ENCODE measurements around the gene FAM111A.
"Not testable (repeated sequence)": the region's sequence is repeated elsewhere in the genome, so short reads cannot be mapped to it uniquely, and the experiment has no call there.

Gene FAM111A, protein sequence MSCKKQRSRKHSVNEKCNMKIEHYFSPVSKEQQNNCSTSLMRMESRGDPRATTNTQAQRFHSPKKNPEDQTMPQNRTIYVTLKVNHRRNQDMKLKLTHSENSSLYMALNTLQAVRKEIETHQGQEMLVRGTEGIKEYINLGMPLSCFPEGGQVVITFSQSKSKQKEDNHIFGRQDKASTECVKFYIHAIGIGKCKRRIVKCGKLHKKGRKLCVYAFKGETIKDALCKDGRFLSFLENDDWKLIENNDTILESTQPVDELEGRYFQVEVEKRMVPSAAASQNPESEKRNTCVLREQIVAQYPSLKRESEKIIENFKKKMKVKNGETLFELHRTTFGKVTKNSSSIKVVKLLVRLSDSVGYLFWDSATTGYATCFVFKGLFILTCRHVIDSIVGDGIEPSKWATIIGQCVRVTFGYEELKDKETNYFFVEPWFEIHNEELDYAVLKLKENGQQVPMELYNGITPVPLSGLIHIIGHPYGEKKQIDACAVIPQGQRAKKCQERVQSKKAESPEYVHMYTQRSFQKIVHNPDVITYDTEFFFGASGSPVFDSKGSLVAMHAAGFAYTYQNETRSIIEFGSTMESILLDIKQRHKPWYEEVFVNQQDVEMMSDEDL

DNA sequence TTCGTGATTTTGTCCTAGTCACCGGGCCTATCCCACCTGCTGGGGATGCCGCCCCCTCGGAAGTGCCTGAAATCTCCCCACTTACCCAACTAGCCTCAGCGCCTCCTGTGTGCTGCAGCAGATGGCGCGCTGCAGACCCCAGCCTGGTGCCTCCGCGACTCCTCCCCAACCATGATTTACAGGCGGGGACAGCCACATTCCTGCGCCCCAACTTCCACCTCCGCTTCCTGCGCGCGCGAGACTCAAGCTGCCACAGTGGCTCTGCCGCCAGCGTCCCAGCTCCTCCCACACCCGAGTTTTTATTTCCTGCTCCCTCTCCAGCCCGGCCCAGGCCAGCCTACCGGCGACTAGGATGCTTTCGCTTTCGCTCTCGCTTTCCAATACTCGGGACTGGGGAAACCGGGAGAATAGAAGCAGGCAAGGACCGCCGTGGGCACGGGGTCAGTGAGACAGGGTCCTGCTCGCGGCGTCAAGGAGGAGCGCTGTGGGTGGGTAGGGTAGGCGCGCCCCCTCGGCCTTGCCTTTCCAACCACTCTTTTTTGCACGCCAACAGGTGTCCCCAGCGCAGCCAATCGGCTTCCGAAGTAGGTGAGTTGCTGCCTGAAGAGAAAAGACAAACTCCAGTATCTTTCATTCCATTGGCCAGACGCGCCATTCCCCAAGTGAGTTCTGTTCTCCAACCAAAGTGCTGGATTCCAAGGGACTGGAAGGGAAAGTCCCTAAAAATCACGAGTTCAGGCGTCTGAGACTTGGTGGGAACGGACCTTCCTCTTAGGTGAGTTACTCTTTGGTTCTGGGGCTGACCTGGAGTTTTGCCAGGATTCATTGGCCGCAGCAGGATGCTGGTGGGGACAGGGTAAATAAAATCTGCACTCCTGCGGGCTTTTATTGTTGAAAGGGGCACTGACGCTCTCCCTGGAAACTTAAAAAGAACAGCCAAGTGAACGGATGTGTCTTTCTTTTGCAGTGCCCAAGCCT lies at the start of gene FAM111A:
TSS of gene FAM111A (plus strand) at position 327 of the 978 bp plus-strand sequence. CDS start 6,017 bp downstream, outside the sequence.
- DNase-seq = peak; percentile 92

DNA sequence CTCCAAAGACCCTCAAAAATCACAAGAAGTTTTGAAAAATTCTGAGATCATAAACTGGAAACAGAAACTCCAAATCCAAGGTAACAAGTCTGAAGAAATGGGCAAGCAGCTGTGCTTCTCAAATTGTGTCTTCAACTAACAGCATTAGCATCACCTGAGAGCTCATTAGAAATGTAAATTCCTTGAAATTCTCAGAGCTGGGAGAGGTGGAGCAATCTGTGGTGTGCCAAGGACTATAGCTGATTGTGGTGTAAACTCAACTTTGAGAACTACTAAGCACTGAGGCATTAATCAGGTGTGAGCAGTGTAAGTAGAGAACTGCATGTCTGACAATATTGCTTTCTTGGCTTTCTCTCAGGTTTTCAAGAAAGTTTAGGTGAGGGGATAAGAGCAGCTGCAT lies 49.1 kb upstream of the FAM111A start:
- DNase-seq = not testable (repeated sequence)

DNA sequence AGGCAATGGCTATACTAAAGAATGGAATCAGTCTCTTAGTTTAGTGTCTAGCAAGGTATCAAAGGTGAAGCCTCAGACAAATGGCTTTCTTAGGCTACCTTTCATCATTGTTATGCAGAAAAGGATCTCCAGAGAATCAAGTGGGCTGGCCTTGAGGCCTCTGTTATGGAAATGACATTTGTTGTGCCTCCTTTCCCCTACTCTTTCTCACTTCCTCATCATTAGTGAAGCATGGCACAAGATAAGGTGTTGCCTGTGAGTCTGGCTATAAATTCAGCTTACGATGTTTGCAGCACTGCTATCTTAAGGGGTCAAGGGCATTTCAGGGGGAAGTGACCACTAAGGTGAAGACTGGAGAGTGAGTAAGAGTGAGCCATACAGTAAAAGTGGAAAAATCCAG lies 47.4 kb upstream of the FAM111A start:
- not testable (repeated sequence) for DNase-seq

DNA sequence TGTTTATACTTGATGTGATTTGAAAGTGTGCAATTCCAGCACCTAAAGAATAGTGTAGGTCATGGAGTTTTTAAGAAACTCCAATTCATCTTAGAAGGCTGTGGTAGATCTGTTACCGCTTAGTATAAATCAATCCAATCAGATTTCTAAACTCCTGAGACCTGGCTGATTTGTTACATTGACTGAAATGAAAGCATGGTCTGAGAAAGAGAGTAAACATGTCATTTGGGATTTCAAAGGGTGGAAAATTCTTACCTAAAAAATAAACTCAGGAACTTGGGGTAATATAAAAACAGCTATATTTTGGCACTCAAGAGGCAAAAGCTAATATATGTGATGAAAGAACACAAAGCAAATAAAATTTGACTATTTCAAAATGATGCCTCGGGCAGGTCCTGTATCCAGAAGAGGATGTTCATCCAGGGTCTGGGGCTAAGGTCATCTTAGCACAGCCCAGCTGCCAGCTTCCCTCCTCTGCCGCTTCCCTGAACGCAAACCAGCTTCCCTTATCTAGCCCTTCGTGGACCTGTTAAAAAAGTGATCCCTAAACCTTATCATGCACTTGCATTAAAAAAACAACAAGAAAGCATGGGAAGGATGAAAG lies 46.6 kb upstream of the FAM111A start:
- DNase-seq = not testable (repeated sequence)

DNA sequence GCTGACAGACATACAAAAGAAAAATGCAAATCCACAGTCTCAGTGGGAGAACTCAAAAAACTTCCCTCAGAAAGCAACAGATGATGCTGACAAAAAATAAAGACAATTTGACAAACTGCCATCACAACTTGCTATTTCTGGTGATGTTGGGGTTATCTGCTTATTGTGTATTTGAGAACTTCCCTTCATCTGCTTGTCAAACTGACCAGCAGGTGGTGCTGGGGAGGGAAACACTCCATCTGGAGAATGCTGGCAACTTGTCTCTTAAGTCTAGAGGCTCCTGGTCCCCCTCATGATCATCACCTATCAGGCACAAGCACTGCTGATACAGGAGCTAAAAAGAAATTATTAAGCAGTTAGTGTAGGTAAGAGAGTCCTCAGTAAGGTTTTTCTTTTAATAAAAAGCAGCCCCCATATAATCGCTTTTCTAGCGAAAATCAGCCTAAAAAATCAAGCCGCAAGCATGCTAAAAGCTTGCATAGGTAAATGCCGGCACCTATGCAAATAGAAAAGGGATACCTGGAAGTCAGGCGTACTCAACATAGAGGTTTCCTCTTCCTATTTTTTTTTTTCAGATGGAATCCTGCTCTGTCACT lies 45.4 kb upstream of the FAM111A start:
- peak; percentile 78 for DNase-seq

DNA sequence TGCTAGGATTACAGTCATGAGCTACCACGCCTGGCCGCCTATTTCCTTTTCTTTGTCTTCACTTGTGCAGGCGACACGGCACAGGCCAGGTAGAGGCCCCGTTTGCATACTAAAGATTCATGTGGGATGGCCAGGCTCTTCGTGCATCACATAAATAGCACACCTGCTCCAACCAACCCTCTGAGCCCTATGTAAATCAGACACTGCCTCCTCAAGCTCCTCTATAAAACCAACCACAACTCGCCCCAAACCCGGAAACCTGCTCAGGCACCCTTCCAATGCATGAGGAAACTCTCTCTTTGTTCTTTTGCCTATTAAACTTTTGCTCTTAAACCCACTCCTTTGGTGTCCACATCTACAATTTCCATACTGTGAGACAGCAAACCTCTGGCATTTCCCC lies 44.7 kb upstream of the FAM111A start:
- not testable (repeated sequence) for DNase-seq

DNA sequence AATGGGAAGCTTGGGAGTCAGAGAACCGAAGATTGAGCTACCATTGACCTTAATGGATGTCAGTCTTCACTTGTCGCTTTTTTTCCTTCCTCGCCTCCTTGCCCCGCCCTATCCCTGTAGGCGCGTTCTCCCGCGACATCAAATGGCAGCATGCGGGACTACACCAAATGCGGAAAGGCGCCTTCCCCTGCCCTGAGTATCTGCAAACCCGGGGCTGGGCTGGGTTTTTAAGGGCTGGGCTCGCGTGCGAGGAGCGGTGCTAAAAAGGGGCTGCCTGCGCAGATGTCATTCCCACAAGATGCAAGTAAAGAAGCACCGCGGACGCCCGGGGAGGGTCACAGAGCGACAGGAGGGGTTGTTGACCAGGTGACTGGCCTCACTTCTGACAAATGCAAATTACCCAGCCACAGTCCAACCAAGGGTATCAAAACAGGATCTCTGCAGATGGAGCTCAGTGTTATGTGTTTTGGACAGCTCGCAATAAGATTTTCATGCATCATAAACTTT lies 40.3 kb upstream of the FAM111A start:
- DNase-seq = peak; percentile 61

DNA sequence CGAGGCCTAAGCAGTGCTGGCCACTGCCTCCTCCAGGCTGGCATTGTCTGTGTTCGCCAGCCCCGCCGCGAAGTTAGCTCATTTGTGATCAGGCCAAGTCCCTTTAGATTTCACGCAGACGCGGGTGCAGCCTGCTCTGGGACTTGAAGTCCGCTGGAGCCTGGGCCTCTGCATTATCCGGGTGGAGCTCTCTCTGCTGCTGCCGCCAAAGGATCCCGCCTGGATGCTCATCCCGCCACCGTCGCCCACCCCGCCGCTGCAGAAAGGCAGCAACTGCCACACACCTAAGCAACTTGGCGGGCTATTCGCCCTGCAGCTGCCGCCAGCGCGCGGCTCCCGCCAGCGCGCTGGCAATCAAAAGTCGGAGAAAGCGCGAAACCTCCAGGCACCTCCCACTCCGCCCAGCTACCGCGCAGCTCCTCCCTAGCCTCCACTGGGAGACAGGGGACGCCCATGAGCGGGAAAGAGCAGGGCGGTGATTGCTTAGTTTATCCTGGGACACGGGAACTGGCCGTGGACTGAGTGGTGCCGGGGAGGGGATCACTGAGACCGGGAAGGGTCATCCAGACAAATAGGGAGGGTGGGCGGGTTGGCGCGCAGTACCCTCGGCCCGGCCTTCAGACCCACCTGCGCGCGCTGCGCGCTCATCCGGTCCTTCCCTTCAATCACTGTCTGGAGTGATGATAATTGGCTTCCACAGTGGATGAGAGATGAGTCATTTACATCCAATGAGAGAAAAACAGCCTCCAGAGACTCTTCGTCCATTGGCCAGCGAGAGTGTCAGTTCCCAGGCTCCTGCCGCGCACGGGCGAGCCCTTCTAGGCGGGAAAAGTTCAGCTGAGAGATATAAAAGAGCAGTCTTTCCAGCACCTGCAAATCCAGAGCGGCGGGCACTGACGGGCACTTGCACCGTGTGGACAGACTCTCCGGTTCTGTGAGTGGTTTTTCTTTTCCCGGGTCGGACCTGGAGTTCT lies 36.0 kb upstream of the FAM111A start, which contains the start of gene FAM111B:
TSS of gene FAM111B (plus strand) at position 875 of the 974 bp plus-strand sequence. CDS start 2,389 bp downstream, outside the sequence.
- DNase-seq = peak; percentile 64

DNA sequence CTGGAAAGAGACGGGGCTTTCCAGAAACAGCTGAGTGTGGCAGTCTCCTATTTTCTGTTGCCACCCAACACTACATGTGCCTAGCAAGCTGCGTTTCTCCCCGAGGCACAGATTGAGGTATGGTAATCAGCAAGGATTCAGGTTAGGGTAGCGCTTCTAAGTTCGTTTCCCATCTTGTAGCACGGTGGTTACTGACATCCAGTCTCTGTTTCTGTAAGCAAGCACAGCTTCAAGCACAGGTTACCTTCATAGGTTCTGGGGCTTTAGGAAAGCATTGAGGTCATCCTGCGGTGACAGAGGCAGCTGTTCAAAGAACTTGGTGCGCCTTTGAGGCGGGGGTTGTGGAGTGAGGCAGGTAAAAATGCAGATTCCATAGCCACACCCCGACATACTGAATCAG lies 34.9 kb upstream of the FAM111A start:
- DNase-seq = not testable (repeated sequence)

DNA sequence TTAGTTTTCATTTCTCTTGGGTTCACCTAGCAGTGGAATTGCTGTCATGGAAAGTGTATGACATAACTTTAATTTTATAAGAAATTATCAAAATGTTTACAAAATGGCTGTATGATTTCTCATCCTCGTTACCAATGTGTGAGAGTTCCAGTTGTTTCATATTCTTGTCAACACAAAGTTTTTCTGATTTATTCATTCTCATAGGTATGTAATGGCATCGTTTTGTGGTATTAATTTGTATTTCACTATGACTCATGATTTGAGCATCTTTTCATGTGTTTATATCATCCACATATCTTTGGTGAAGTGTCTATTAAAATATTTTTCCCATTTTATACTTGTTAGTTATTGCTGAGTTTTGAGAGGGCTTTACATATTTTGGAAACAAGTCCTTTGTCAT lies 30.2 kb upstream of the FAM111A start:
- no peak for DNase-seq

DNA sequence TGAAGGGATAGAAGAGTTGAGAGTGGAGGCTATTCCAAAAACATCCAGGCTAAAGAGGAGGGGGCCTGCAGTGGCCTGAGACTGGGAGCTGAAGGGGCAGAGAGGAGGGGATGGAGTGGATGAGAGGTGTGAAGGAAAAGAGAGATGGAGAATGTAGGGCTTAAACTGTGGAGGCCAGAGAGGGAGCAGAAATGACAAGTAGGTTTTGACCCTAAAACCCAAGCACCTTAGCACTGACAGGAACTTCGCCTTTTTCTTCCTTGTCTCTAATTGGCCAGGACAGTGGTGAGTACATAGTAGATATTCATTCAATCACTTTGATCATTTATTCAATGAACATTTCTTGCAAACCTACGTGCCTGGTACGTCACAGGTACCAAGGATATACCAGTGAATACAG lies 28.3 kb upstream of the FAM111A start:
- DNase-seq = no peak

DNA sequence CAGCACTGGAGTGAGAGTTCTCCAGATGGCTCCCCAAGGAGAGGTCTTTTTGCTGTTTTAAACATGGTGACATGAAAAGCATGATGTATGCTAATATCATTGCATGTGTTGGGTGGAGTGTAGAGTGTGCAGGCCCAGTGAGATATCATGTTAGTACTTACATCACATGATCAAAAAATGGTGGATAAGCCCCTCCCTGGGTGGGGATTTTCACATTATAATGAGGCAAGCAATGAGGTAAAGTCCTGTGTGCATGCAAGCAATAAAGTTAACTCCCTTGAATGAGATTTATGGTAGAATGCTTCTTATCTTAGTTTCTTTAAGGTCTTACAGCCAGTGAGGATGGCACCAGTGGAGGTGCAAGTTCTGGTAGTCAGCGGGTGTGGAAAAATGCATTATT lies 27.1 kb upstream of the FAM111A start:
- no peak for DNase-seq

DNA sequence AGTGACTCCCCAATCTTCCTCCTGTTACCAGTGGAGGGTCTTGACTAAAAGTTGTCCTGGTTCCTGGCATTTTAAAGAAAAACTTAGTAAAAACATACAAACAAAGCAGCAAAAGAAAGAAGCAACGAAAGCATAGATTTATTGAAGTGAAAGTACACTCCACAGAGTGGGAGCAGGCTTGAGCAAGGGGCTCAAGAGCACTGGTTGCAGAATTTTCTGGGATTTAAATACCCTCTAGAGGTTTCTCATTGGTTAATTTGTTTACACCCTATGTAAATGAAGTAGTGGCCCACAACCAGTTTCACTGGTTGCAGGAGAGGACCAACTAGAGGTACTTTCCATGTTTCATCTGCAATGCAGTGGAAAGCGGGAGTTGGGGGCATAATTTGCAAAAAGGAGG lies 24.9 kb upstream of the FAM111A start:
- DNase-seq = no peak

DNA sequence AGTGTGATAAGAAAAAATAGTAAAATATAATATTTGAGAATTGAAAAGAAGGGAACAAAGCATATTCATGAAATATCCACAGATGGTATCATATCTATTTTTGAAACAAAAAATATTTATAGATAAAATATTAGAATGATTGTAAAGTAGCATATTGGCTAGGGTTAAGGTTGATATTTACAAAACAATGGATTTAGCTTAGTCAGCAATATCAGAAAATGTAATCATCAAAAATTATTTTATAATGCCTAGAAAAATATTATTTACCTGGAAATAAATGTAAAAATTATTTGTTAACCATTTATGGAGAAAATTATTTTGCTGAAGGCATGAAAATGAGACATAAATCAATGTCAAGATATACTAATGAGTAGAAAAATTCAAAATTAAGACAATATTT lies 22.8 kb upstream of the FAM111A start:
- no peak for DNase-seq

DNA sequence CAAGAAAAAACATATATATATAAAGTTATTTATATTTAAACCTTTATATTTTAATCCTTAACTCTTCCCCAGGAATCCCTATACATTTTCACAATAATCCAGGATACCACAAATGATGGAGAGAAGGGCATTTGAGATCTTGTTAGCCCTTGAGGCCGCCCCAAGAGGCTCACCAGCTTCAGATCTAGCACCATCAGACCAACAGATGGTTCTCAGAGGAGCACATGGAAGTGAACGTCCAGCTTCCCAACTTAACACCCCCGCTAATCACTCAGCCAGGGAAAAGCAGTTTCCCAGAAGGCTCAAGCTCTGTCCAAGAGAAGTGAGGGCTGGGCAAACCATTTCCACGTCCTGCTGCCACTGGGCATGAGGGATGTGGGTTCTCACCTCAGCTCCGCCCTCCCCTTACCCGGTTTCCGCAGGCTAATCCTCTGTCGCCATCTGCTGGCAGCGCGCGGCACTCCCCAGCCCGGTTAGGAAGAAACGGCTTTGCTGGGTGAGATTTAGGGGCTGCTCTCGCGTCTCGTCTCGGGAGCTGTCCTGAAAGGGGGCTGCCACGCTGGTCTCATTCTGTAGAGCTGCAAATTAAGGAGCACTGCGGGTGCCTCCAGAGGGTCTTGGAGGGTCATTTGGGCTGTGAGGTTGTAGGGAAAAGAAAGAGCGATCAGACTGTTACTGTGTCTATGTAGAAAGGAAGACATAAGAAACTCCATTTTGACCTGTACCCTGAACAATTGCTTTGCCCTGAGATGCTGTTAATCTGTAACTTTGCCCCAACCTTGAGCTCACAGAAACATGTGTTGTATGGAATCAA lies 6.8 kb upstream of the FAM111A start:
- DNase-seq = peak; percentile 91

DNA sequence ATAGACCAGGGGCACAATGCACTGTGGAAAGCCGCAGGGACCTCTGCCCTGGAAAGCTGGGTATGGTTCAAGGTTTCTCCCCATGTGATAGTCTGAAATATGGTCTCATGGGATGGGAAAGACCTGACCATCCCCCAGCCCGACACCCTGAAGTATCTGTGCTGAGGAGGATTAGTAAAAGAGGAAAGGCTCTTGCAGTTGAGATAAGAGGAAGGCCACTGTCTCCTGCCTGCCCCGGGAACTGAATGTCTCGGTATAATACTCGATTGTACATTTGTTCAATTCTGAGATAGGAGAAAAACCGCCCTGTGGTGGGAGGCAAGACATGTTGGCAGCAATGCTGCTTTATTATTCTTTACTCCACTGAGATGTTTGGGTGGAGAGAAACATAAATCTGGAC lies 6.1 kb upstream of the FAM111A start:
- not testable (repeated sequence) for DNase-seq

DNA sequence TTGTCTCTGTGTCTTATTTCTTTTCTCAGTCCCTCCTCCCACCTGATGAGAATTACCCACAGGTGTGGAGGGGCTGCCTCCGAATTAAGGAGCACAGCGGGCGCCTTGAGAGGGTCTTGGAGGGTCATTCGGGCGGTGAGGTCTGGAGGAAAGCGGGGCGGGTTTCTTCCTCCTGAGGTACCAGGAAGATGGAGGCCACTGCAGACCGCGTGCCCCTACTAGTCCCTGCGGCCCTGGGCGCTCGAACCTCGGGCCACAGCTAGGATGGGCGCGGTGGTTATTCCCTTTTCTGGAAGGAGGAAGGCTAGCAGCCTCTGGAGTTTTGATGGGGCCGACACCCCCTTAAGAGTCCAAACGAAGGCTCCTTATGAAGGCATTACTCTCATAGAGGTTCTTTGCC lies 5.5 kb upstream of the FAM111A start:
- no peak for DNase-seq

DNA sequence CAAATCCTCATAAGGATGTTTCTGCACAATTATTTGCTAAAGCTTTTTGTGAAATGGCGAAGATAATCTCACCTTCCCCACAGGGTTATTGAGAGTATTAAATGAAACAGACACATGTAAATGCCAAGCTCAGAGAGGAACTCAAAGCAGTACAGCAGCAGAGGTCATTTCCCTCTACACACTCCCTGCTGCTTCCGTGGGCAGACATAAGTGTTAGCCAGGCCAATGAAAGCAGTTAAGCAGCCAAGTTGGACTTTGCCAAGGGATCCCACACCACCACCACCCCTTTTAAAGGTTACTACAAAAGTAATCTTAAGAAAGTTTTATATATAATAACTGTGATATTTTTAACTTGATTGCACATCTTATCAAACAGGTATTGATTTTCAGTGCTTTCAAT lies 4.0 kb upstream of the FAM111A start:
- DNase-seq = no peak

DNA sequence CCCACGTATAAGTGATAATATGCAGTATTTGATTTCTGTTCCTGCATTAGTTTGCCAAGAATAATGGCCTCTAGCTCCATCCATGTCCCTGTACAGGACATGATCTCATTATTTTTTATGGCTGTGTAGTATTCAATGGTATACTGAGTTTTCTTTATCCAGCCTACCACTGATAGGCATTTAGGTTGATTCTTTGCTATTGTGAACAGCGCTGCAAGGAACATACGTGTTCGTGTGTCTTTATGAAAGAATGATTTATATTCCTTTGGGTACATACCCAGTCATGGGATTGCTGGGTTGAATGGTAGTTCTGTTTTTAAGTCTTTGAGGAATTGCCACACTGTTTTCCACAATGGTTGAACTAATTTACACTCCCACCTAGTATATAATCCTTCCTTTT lies 1.5 kb upstream of the FAM111A start:
- no peak for DNase-seq
